Calu3 (cell line): ENCODE measurements around the gene PLEKHA5. TPM values are rescaled to one million over a fixed set of nuclear protein-coding genes. Genes with fewer than 3 reads are reported as not detected.

Experiments
- BruUV-seq: library from RNA; stranded (reverse); fragments of 400-500 nt; replicated peaks from 2 replicates; lab custom pipeline; 2021; lab: Mats Ljungman, UMichigan
- CTCF ChIA-PET: fragments of 300-600 bp; sonication (Branson Sonifier 250); formaldehyde crosslinking; loops from one replicate; lab custom pipeline; 2022; ENCODE audit warnings: antibody characterized with exemption; lab: Charles Lee
- DNase-seq: peaks from one replicate; pipeline ENCODE4 v3.0.0; 2022
- H3K27ac Mint-ChIP-seq: one replicate; pipeline ENCODE4 v1.8.0; 2022; ENCODE audit warnings: mixed read lengths; ENCODE audit not compliant: unreplicated experiment
- H3K27me3 Mint-ChIP-seq: one replicate; pipeline ENCODE4 v1.8.0; 2022; ENCODE audit warnings: mixed read lengths; ENCODE audit not compliant: unreplicated experiment
- H3K36me3 Mint-ChIP-seq: one replicate; pipeline ENCODE4 v1.8.0; 2022; ENCODE audit warnings: mild to moderate bottlenecking, moderate library complexity, mixed read lengths; ENCODE audit not compliant: insufficient read depth, unreplicated experiment
- H3K4me1 Mint-ChIP-seq: one replicate; pipeline ENCODE4 v1.8.0; 2022; ENCODE audit warnings: mild to moderate bottlenecking, low read depth, mixed read lengths; ENCODE audit not compliant: unreplicated experiment
- H3K4me3 Mint-ChIP-seq: one replicate; pipeline ENCODE4 v1.8.0; 2022; ENCODE audit warnings: mild to moderate bottlenecking, low read depth, moderate library complexity, mixed read lengths; ENCODE audit not compliant: unreplicated experiment
- H3K9me3 Mint-ChIP-seq: one replicate; pipeline ENCODE4 v1.8.0; 2022; ENCODE audit warnings: low read depth, mixed read lengths; ENCODE audit not compliant: unreplicated experiment
- CTCF ChIP-seq: fragments of 200-600 bp; IDR thresholded peaks from one replicate; pipeline ENCODE4 v1.8.0; 2022; ENCODE audit warnings: antibody characterized with exemption; ENCODE audit not compliant: unreplicated experiment
- intact Hi-C: fragments of 100-400 bp; cut with micrococcal nuclease; formaldehyde crosslinking; loops from one replicate; pipeline ENCODE4 v1.10.0; 2022; ENCODE audit not compliant: unreplicated experiment
- total RNA-seq: library from RNA; stranded (reverse); gene quantifications from 2 replicates; pipeline ENCODE4 v1.2.3, GENCODE V29; 2022

PLEKHA5 gene
- total RNA-seq, 1 experiment from 2014 or later, result 57.9 TPM

GRCh38 chr12:19306366-19306765 lies 176.8 kb downstream of the PLEKHA5 start:
- H3K27me3 Mint-ChIP-seq, result no peaks in the 10 kb centered on the region
- intact Hi-C loops, result no loop called here
- no peak overlapping the region for H3K27ac Mint-ChIP-seq
- peaks cover 13% of the 10 kb centered on the region for H3K36me3 Mint-ChIP-seq
- BruUV-seq, result no TSS peak
- DNase-seq, result no peak
- H3K9me3 Mint-ChIP-seq, result no peaks in the 10 kb centered on the region
- no peak for TF ChIP-seq CTCF
- no peak overlapping the region for H3K4me3 Mint-ChIP-seq
- CTCF ChIA-PET, result no interaction called here
- no peaks in the 10 kb centered on the region for H3K4me1 Mint-ChIP-seq

GRCh38 chr12:19307451-19307850 lies 177.9 kb downstream of the PLEKHA5 start:
- CTCF ChIA-PET, result no interaction called here
- Mint-ChIP-seq H3K27me3 (no peaks in the 10 kb centered on the region), H3K4me3 (no peak overlapping the region), H3K36me3 (peaks cover 13% of the 10 kb centered on the region), H3K4me1 (no peaks in the 10 kb centered on the region), H3K9me3 (no peaks in the 10 kb centered on the region), H3K27ac (no peak overlapping the region)
- no peak for DNase-seq
- intact Hi-C loops, result no loop called here
- BruUV-seq, result no TSS peak
- no peak for TF ChIP-seq CTCF

GRCh38 chr12:19311165-19311564 lies 181.6 kb downstream of the PLEKHA5 start:
- CTCF ChIA-PET, result no interaction called here
- TF ChIP-seq CTCF, result no peak
- DNase-seq, result no peak
- Mint-ChIP-seq H3K9me3 (no peaks in the 10 kb centered on the region), H3K4me1 (no peaks in the 10 kb centered on the region), H3K27me3 (no peaks in the 10 kb centered on the region), H3K36me3 (peaks cover 8% of the 10 kb centered on the region), H3K27ac (no peak overlapping the region), H3K4me3 (no peak overlapping the region)
- no TSS peak for BruUV-seq
- intact Hi-C loops, result no loop called here

GRCh38 chr12:19312637-19313036 lies 183.1 kb downstream of the PLEKHA5 start:
- Mint-ChIP-seq H3K4me3 (no peak overlapping the region), H3K27me3 (no peaks in the 10 kb centered on the region), H3K4me1 (no peaks in the 10 kb centered on the region), H3K9me3 (no peaks in the 10 kb centered on the region), H3K27ac (no peak overlapping the region), H3K36me3 (peaks cover 3% of the 10 kb centered on the region)
- TF ChIP-seq CTCF, result no peak
- CTCF ChIA-PET, result no interaction called here
- DNase-seq, result no peak
- intact Hi-C loops, result no loop called here
- BruUV-seq, result no TSS peak

- no peak for TF ChIP-seq CTCF
- no peak overlapping the region for H3K27ac Mint-ChIP-seq
- H3K4me1 Mint-ChIP-seq, result no peaks in the 10 kb centered on the region
- intact Hi-C loops, result no loop called here
- no peak overlapping the region for H3K4me3 Mint-ChIP-seq
- H3K27me3 Mint-ChIP-seq, result no peaks in the 10 kb centered on the region
- H3K36me3 Mint-ChIP-seq, result peaks cover 5% of the 10 kb centered on the region
- peak; percentile 17 for DNase-seq
- CTCF ChIA-PET, result no interaction called here
- BruUV-seq, result no TSS peak
- no peaks in the 10 kb centered on the region for H3K9me3 Mint-ChIP-seq
These were observed 186.9 kb downstream of the PLEKHA5 start for GRCh38 chr12:19316425-19316824.
